Keratinocyte (primary cell): ENCODE results near the gene NEUROG1. TPM values are rescaled to one million over a fixed set of nuclear protein-coding genes. Genes with fewer than 3 reads are reported as not detected.

ENCODE experiments used
- DNase-seq: peaks from one replicate; pipeline ENCODE4 v3.0.0-alpha.2; 2011; ENCODE audit warnings: low read depth, missing footprints, low spot score
- FAIRE-seq: peaks from 2 replicates; lab custom pipeline; 2011; peaks lifted over from hg19 to GRCh38; lab: Jason Lieb, UNC
- H2AFZ ChIP-seq: 2 replicates; pipeline ENCODE4 v1.6.0; 2012; ENCODE audit warnings: low read length, control low read depth, inconsistent platforms; ENCODE audit not compliant: control insufficient read depth
- H3K27ac ChIP-seq: 2 replicates; pipeline ENCODE4 v1.5.1; 2011; ENCODE audit warnings: low read length; ENCODE audit not compliant: control insufficient read depth, insufficient read depth
- H3K27me3 ChIP-seq: 3 replicates; pipeline ENCODE4 v1.6.0; 2011; ENCODE audit warnings: low read length; ENCODE audit not compliant: control insufficient read depth, insufficient read depth; ENCODE audit errors: extremely low read depth
- H3K36me3 ChIP-seq, 2 experiments: 2 replicates in 1 of 2; 3 replicates in 1 of 2; pipeline ENCODE4 v1.5.1; 2011; ENCODE audit warnings: low read length in 2 of 2, mild to moderate bottlenecking in 1 of 2; ENCODE audit not compliant: control insufficient read depth in 2 of 2, insufficient read depth in 2 of 2; ENCODE audit errors: extremely low read depth in 1 of 2
- H3K4me1 ChIP-seq: 3 replicates; pipeline ENCODE4 v1.5.1; 2011; ENCODE audit warnings: low read length; ENCODE audit not compliant: control insufficient read depth, insufficient read depth; ENCODE audit errors: extremely low read depth
- H3K4me2 ChIP-seq: 3 replicates; pipeline ENCODE4 v1.6.0; 2011; ENCODE audit warnings: low read depth, low read length; ENCODE audit not compliant: control insufficient read depth, insufficient read depth; ENCODE audit errors: extremely low read depth
- H3K4me3 ChIP-seq, 3 experiments: fragments of 200-600 bp in 1 of 3; sonication (generic) in 1 of 3; 2 replicates in 2 of 3; 3 replicates in 1 of 3; pipeline ENCODE4 v1.5.1; 2011 to 2016; ENCODE audit warnings: low read length in 3 of 3, mild to moderate bottlenecking in 3 of 3, control low read depth in 2 of 3, inconsistent platforms in 1 of 3, low read depth in 1 of 3, mixed read lengths in 1 of 3, mixed run types in 1 of 3, moderate library complexity in 1 of 3; ENCODE audit not compliant: control insufficient read depth in 2 of 3, insufficient read depth in 2 of 3; ENCODE audit errors: extremely low read depth in 1 of 3
- H3K79me2 ChIP-seq: 2 replicates; pipeline ENCODE4 v1.6.0; 2012; ENCODE audit warnings: low read length; ENCODE audit not compliant: control insufficient read depth, insufficient read depth
- H3K9ac ChIP-seq: 3 replicates; pipeline ENCODE4 v1.6.0; 2011; ENCODE audit warnings: low read length; ENCODE audit not compliant: control insufficient read depth, insufficient read depth; ENCODE audit errors: extremely low read depth
- H3K9me1 ChIP-seq: 3 replicates; pipeline ENCODE4 v1.6.0; 2011; ENCODE audit warnings: low read length; ENCODE audit not compliant: control insufficient read depth, insufficient read depth; ENCODE audit errors: extremely low read depth
- H3K9me3 ChIP-seq: 2 replicates; pipeline ENCODE4 v1.5.1; 2012; ENCODE audit warnings: low read depth, low read length; ENCODE audit not compliant: control insufficient read depth
- H4K20me1 ChIP-seq: 3 replicates; pipeline ENCODE4 v1.6.0; 2011; ENCODE audit warnings: low read length; ENCODE audit not compliant: control insufficient read depth, insufficient read depth; ENCODE audit errors: extremely low read depth
- EZH2 ChIP-seq: IDR thresholded peaks from one replicate; pipeline ENCODE4 v1.6.1; 2012; ENCODE audit warnings: inconsistent platforms, mild to moderate bottlenecking, low read length, moderate library complexity
- dilution Hi-C: fragments of 300-500 bp; cut with MboI; formaldehyde crosslinking; loops from one replicate; pipeline ENCODE4 v1.7.0; 2020; ENCODE audit warnings: low sequenced_read_pairs; ENCODE audit not compliant: extremely low pct_ligation_motif_present
- polyA plus RNA-seq, 5 experiments: library from polyadenylated mRNA; depleted of rRNA in 3 of 5; stranded (reverse) in 3 of 5; stranded (forward) in 1 of 5; unstranded in 1 of 5; fragments of >200 nt; gene quantifications; 1 replicate in 1 of 5; 2 replicates in 3 of 5; 3 replicates in 1 of 5; pipeline versions ENCODE4 v1.2.1 to v1.2.3, GENCODE V29; 2011 to 2012; ENCODE audit warnings: missing spikeins in 2 of 5, low read depth in 1 of 5, low replicate concordance in 1 of 5
- TF ChIP-seq, protein P1 (sequence below), 3 experiments: IDR thresholded peaks in 1 of 3; conservative IDR thresholded peaks in 1 of 3; optimal IDR thresholded peaks in 1 of 3; 2 replicates in 2 of 3; 3 replicates in 1 of 3; pipeline versions ENCODE3 to v1.5.1; 2011; ENCODE audit warnings: low read length in 3 of 3, mild to moderate bottlenecking in 3 of 3, moderate library complexity in 2 of 3, control low read depth in 1 of 3, inconsistent platforms in 1 of 3; ENCODE audit not compliant: insufficient read depth in 2 of 3; ENCODE audit errors: extremely low read depth in 1 of 3

The NEUROG1 gene
- polyA plus RNA-seq, 1 donor (not counting 4 experiments of a cell fraction or from before 2014, with no cell fraction given) = not detected

DNA sequence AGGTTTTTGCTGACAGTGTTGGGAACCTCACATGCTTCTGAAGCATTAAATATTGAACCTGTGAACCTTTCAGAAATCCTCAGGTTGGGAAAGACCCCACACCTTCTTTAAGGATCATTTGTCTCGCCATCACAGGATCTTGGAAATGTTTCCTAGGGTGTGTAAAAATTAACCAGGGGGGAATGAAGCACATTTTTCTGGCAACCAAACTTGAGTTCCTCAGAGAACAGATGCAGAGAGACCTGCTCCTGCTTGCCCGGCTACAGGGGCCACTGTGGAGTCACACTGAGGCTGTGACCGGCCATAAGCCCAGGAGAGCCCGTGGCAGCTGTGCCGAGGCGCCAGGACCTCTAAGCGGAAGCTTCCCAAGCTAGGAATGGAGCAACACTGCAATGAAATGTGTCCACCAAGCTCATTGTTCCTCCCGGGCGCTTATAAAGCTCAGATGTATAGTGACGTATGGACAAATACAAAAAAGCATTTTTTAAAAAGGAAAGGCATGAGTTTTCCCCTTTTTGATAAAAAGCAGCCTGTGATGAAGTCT lies 35.4 kb upstream of the NEUROG1 start:
- peak; percentile 5 for FAIRE-seq
- dilution Hi-C loops = no loop called here
- no peak for DNase-seq
- Histone ChIP-seq H3K79me2 (no peaks in the 10 kb centered on the region), H3K36me3 (no peaks in the 10 kb centered on the region), H3K9me1 (no peaks in the 10 kb centered on the region), H3K4me1 (peaks cover 40% of the 10 kb centered on the region), H3K9ac (no peak overlapping the region), H3K4me3 (no peak overlapping the region), H3K27me3 (no peaks in the 10 kb centered on the region), H2AFZ (no peak overlapping the region), H3K9me3 (no peaks in the 10 kb centered on the region), H3K4me2 (no peak overlapping the region), H3K27ac (no peak overlapping the region), H4K20me1 (no peaks in the 10 kb centered on the region)
- TF ChIP-seq, protein P1, sequence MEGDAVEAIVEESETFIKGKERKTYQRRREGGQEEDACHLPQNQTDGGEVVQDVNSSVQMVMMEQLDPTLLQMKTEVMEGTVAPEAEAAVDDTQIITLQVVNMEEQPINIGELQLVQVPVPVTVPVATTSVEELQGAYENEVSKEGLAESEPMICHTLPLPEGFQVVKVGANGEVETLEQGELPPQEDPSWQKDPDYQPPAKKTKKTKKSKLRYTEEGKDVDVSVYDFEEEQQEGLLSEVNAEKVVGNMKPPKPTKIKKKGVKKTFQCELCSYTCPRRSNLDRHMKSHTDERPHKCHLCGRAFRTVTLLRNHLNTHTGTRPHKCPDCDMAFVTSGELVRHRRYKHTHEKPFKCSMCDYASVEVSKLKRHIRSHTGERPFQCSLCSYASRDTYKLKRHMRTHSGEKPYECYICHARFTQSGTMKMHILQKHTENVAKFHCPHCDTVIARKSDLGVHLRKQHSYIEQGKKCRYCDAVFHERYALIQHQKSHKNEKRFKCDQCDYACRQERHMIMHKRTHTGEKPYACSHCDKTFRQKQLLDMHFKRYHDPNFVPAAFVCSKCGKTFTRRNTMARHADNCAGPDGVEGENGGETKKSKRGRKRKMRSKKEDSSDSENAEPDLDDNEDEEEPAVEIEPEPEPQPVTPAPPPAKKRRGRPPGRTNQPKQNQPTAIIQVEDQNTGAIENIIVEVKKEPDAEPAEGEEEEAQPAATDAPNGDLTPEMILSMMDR (optimal IDR thresholded peaks at IDR 0.05 in 1 of 3, IDR thresholded peaks at IDR 0.05 in 1 of 3, conservative IDR thresholded peaks at IDR 0.05 in 1 of 3; ENCODE audit: extremely low read depth in 1 of 3, insufficient read depth in 2 of 3, low read length in 3 of 3) = no peak
- TF ChIP-seq EZH2 = no peak

DNA sequence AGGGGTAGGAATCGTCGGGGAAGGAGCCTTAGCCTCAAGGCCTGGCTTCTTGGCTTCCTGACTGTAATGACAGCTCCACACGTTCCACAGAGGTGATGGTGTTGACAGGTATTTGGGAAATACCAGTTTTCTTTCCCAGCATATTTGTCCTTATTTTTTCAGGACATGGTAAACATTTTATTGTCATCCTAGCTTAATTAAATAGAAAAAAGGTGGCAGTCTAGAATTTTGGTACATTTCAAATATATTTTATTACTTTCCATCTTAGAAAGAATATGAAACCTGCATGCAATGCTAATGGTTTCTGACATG lies 34.6 kb upstream of the NEUROG1 start:
- H3K9me3 ChIP-seq = no peaks in the 10 kb centered on the region
- H4K20me1 ChIP-seq = no peaks in the 10 kb centered on the region
- FAIRE-seq (peak; percentile 78), DNase-seq (no peak)
- peaks cover 37% of the 10 kb centered on the region for H3K4me1 ChIP-seq
- H3K27me3 ChIP-seq = no peaks in the 10 kb centered on the region
- TF ChIP-seq, protein P1 (optimal IDR thresholded peaks at IDR 0.05 in 1 of 3, IDR thresholded peaks at IDR 0.05 in 1 of 3, conservative IDR thresholded peaks at IDR 0.05 in 1 of 3; ENCODE audit: extremely low read depth in 1 of 3, insufficient read depth in 2 of 3, low read length in 3 of 3) = no peak
- no peak for TF ChIP-seq EZH2
- no peak overlapping the region for H3K4me3 ChIP-seq
- no peak overlapping the region for H3K27ac ChIP-seq
- H3K9me1 ChIP-seq = no peaks in the 10 kb centered on the region
- no peaks in the 10 kb centered on the region for H3K79me2 ChIP-seq
- no peaks in the 10 kb centered on the region for H3K36me3 ChIP-seq
- H3K4me2 ChIP-seq = no peak overlapping the region
- dilution Hi-C loops = no loop called here
- H3K9ac ChIP-seq = no peak overlapping the region
- H2AFZ ChIP-seq = no peak overlapping the region
